NCI-H2107 treated with DMSO at 0.1 percent for 48 hours (cell line): ENCODE measurements around the gene CGNL1.
A peak's percentile ranks its signal among the peaks of the same experiment; 100 is the strongest.

Experiments used
- DNase-seq: peaks from one replicate; lab custom pipeline; 2025; ENCODE audit not compliant: unreplicated experiment; lab: John Stamatoyannopoulos, UW

The CGNL1 gene, protein sequence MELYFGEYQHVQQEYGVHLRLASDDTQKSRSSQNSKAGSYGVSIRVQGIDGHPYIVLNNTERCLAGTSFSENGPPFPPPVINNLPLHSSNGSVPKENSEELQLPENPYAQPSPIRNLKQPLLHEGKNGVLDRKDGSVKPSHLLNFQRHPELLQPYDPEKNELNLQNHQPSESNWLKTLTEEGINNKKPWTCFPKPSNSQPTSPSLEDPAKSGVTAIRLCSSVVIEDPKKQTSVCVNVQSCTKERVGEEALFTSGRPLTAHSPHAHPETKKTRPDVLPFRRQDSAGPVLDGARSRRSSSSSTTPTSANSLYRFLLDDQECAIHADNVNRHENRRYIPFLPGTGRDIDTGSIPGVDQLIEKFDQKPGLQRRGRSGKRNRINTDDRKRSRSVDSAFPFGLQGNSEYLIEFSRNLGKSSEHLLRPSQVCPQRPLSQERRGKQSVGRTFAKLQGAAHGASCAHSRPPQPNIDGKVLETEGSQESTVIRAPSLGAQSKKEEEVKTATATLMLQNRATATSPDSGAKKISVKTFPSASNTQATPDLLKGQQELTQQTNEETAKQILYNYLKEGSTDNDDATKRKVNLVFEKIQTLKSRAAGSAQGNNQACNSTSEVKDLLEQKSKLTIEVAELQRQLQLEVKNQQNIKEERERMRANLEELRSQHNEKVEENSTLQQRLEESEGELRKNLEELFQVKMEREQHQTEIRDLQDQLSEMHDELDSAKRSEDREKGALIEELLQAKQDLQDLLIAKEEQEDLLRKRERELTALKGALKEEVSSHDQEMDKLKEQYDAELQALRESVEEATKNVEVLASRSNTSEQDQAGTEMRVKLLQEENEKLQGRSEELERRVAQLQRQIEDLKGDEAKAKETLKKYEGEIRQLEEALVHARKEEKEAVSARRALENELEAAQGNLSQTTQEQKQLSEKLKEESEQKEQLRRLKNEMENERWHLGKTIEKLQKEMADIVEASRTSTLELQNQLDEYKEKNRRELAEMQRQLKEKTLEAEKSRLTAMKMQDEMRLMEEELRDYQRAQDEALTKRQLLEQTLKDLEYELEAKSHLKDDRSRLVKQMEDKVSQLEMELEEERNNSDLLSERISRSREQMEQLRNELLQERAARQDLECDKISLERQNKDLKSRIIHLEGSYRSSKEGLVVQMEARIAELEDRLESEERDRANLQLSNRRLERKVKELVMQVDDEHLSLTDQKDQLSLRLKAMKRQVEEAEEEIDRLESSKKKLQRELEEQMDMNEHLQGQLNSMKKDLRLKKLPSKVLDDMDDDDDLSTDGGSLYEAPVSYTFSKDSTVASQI

DNA sequence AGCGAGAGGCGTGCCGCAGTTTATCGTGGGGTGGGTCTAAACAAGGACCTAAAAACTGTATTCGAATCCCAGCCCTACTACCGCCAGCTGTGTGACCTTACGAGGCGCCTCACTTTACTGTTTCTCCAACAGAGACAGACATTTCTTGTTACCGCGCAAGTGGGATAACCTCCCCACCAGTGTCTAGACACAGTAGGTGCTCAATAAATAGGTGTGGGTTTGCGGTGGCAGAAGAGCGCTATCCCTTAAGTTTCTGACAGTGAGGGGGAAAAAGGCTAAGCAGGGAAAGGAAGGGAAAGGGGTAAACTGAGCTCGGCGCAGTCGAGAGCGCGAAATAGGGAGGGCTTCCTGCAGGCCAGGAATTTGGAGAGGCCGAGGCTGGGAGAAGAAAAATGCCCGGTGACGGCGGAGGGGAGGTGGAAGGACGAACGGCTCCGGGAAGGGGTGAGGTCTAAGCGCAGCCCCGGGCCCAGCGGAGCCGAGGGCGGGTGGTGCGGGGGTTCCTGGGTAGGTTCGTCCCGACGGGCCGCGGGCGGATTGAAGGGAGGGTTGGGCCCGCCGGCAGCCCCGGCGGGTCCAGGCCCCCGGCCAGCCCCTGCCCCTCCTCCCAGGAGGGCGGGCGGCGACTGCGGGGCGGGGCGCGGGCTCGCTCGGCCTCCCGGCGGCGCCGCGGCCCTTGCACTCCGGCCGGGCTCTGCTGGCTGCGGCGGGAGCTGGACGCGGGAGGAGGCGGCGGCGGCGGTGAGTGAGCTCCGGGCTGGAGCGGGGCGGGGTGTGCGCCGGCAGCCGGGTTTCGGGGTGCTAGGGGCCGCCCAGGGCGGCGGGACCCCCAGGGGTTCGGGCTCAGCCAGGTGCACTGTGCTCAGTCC lies at the start of gene CGNL1:
CGNL1 (plus strand) TSS at position 679 of the 869 bp plus-strand sequence. CDS start 61,495 bp downstream, outside the sequence.
- DNase-seq, result no peak

DNA sequence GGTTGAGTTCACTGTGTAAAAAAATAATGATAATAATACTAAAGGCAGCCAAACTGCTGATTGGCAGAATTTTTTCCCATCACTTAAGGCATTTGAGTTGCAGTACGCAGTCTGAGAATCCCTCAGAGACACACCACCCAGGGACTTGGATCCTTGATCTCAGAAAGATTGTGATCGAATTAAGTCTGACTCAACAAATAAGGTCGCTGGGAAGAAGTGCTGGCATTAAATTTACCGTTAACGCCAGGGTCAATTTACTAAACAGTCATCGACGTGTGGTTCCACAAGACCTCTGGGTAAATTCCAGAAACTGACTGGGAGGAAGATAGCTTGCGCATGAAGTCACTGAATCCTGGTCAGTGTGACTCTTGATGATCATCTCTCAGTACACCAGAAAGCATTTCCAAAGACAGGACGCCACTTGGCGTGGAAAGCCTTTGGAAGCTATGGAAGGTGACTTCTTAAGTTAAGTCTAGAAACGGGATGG lies 48.3 kb upstream of the CGNL1 start:
- no peak for DNase-seq

DNA sequence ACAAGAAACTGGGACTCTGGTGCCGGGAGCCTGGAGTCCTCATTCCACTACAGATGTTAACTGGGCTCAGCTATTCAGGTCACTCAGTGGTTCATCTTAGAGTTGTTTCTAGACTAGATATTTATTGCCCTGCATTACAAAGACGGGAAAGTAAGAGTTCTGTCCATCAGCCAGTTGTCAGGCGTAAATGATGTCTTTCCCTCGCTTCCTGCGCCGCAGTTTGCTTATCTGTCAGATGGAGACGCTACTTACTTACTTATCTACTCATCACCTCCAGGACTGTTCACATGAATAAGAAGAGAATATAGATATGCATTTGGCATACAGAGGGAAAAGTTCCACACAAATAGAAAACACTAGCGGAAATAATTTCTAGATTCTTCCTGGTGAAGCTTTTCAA lies 47.8 kb upstream of the CGNL1 start:
- DNase-seq, result no peak

DNA sequence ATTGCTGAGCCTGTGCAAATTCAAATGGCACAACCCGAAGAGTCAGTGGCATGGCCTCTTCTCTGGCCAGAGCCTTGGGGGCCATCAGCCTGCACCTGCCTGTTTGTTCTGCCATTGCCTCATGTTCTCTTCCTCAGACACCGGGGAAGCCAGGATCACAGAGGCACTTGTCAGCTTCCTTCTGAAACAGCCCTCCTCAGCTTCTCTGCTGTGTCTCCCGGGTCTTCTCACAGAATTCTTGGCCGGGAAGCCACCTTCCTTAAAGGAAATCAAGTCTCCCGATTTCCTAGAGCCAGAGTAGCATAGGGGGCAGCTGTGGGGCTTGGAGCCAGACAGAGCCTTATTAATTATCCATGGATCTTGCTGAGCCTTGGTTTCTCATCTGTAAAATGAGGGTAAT lies 47.4 kb upstream of the CGNL1 start:
- no peak for DNase-seq

DNA sequence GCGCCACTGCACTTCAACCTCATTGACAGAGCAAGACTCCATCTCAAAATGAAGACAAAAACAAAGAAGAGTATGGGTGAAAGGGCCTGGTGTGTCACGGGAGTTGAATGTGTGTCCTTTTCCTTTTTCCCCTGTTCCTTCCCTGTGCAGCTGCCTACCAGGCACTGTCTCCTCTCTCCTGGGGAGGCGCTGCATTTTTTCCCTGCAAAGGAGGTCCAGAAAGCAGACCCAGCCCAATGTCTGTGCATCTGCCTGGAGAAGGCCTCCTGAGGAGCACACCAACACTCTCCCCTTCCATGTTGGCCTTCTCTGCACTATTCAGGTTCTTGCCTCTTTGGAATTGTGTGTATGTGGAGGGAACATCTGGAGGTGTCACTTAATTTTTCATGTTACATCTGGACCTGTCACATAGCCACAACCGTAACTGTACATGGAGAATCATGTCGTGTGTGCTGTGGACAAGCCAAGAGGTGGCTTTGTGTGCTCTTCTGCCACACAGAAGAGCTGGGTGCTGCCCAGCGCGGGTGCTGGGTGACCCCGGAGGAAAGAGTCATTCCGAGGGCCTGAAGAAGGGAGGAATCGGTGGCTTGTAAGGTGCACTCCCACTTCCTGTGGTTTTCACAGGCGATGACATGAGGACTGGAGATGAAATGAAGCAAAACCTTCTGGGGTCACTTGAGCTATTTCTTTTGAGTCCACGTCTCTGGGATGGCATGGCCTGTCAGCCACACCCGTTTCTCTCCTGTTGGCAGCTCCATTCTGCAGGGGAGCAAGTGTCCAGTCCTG lies 46.5 kb upstream of the CGNL1 start:
- DNase-seq, result no peak

DNA sequence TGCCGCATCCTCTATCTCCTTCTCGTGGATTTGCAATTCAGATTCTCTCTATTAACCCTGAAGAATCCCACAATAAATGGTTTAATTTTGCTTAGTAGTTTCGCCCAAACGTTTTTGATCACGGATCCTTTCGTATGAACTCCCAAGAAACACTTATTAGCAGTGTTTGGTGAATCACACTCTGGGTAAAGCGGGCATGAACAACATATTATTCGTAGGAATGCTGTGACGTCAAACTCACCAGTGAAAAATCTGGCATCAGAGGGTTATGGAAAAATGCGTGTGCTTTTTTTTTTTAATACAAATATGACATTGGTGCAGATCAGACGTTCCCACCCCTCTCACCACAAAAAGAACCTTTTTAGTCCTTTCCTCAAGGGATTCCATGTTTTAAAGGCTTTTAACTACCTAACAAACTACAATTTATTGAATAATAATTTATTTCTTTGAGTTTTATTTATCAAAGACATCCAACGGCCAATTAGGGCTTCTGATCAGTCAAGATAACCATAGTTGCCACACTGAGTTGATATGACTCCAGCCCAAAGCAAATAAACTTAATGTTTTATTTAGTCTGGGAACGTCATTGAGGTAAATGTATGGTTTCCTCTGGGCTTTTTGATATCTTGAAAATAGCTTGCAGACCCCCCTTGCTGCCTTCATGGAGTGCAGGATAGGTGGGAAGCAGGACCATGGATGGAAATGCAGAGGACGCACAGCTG lies 45.5 kb upstream of the CGNL1 start:
- DNase-seq, result no peak

DNA sequence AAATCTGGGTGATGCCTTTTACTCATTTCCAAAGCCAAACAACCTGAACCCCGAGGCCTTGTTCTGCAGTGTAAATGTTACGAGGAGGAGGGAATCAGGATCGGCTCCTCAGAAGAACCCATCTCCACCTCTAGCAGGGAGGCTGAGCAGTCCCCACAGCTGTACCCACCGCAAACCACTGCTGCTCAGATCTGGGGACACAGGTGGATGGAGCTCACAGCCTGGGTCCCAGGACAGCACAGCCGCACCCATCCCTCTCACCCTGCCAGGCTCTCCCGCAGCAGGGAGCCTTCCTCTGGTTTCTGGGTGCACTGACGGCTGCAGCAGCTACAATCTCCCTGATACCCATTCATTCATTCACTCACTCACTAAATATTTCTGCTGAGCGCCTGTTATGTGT lies 44.0 kb upstream of the CGNL1 start:
- no peak for DNase-seq

DNA sequence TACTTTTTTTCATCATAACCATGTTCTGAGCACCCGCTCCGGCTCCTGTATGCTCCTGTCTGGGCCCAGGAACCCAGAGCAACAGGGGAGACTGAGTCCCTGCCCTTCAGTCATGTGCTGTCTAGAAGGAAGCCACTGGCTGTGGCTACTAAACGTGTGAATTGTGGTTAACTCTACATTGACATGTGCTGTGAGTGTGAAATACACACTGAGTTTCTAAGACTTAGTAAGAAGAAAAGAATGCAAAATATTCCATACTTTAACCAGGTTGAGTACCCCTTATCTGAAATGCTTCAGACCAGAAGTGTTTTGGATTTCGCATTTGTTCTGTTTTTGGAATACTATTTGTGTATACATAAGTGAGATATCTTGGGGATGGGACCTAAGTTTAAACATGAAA lies 42.8 kb upstream of the CGNL1 start:
- no peak for DNase-seq

DNA sequence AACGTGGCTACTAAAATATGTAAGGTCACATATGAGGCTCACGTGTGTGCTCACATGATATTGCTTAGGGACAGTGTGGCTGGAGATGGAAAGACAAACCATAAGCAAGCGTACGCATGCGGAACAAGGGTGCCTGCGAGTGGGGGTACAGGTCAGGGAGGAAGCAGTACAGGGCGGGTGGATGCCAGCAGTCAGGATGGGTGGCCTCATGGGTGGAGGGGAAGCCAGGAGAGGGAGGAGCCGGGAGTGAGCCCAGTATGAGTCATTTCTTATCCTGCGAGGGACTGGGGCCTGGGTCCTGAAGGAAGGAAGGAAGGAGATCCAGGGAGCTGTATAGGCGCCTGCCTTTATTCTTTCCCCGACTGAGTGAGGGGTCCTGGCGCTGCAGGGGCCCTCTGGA lies 42.0 kb upstream of the CGNL1 start:
- DNase-seq, result no peak

DNA sequence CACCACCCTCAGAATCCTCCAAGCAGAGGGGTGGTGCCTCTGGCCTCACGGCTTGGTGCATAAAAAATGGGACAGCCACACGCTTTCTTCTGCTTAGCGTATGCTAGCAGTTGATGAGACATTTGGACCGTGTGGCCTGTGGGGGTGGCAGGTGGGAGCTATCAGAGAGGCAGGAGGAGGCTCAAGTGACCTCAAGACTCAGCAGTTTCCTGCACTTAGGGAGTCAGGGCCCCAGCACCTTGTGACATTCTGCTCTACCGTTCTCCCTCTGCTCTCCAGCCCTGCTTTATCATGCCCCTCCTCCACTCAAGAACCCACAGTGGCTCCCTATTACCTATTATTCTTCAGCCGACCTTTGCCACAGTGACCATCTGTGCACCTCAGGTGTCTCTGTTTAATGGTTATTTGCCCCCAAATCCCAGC lies 41.0 kb upstream of the CGNL1 start:
- no peak for DNase-seq

DNA sequence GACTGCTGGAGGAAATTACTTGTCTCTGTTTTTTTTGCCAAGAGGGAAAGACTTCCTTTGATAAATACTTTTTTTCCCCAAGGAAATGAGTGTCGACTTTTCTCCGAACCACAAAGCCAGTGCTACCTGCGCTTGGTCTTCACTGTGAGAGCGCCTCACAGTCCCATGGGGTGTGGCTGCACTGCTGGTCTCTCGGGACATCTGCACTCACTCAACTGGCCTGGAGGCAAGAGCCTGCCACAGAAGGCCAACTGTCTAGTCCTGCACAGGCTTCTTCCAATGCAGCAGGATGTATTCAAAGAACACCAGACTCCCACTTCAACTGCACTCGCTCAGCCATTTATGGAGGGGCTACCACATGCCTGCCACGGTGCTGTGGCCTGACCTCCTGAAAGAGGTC lies 40.6 kb upstream of the CGNL1 start:
- no peak for DNase-seq

DNA sequence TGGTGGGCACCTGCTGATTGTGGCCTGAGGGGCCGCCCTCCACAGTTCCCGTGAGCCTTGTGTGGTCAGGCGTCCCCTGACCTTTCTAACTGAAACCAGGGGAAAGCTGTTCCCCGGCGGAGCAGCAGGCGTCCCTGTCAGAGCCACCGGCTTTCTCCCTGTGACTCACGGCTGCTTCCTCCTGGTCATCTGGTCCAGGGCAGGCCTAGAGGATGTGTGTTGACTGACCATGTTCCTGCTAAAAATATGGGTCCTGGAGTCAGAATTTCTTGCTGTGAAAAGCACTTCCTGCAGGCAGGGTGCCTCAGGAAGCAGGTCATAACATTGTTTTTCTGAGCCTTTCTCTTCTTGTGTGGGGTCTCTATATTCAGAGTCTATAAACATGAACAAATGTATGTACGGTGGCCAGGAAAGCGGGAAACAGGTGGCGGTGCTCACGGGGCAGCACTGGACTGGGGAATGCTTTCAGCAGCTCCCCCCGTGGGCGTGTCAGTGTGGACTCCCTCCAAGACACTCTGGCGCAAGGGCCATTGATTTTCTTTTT lies 38.4 kb upstream of the CGNL1 start:
- DNase-seq, result no peak

DNA sequence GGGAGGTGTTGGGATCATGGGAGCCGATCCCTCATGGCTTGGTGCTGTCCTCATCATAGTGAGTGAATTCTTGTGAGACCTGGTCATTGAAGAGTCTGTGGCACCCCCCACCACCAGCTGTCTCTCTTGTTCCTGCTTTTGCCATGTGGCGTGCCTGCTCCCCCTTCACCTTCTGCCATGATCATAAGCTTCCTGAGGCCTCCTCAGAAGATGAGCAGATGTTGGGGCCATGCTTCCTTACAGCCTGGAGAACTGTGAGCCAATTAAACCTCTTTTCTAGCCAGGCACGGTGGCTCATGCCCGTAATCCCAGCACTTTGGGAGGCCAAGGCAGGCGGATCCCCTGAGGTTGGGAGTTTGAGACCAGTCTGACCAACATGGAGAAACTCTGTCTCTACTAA lies 37.0 kb upstream of the CGNL1 start:
- no peak for DNase-seq

DNA sequence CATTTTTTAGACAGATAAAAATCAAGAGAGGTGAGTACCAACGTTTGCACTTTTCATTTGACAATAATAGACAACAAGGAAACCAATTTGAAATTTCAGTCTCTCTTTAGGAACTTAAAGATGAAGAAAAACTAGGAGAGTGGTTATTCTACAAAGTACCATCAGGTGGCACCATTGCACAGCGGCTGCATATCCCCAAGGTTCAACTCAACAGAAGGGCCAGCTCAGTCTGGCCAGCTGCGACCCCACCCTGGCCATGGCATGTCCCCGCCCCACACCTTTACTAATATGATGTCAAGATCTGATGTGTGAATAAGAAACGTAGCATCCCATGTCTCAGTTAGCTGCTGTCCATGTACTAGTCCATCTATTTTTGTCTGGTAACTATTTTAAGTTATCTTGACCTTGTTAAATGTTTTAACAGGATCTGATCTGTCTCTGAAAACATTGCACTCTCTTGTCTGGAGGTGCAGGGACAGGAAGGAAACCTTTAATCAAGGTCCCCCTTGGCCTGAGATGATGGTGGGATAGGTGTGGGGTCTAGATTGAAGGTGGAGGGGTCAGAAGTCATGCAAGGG lies 35.5 kb upstream of the CGNL1 start:
- peak; percentile 38 for DNase-seq

DNA sequence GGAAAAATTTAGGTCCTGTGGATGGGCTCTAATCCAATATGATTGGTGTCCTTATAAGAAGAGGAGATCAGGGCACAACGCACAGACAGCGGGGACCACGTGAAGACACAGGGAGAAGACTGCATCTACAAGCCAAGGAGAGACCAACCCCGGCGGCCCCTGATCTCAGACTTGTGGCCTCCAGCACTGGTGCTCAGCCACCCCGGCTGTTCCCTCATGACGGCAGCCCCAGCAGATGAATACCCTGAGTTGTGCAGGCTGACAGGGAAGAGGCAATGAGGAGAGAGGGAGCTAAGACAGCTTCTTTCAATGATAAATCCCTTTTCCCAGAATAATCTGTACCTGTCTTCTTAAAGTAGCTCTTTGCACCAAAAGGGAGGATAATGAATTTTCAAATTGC lies 33.3 kb upstream of the CGNL1 start:
- DNase-seq, result no peak

DNA sequence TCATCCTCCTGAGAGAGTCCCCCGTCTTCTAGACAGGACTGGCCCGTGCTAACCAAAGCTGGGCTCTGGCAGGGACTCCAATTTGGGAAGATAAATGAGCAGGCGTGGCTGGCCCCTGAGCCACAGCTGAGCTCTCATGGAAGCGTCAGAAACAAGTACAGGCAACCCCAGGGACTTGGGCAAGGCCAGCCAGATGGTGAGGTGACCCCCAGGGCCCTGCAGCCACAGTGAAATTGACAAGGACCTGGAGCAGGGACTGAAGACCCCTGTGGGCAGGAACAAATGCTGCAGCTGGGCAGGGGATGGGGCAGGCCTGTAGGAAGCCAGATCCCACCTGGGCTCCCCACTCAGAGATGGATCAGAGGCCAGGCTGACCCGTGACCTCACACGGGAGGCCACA lies 32.8 kb upstream of the CGNL1 start:
- DNase-seq, result no peak

DNA sequence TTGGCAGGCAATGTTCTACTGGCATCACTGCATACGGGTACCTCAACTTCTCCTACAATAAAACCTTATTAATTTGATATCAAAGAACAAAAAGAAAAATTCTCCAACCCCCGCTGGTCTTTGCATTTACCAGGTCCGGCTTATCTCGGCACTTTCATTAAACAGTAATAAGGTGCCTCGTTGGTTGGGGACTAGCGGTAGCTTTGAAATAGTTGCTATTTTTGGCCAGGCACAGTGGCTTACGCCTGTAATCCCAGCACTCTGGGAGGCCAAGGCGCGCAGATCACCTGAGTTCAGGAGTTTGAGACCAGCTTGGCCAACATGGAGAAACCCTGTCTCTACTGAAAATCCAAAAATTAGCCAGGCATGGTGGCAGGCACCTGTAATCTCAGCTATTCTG lies 32.0 kb upstream of the CGNL1 start:
- DNase-seq, result no peak

DNA sequence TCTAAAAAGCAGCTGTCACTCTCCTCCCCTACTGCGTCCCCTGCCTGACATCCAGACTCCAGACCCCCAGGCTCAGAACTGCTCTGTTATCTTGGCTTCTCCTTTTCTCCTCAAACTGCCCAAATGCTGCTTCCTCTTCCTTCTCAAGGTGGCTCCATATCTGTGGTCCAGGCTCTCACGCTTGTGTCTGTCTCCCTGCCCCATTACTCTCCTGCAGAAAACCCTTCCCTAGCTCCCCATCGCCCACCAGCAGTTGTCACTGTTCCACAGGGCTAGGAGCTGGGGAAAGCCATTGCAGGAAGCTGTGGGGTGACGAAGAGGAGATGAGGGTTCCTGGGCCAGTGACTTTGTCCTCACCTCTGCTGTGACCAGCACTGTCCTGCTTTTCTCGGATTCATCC lies 30.7 kb upstream of the CGNL1 start:
- peak; percentile 2 for DNase-seq
